Activated CD8-positive, alpha-beta memory T cell treated with anti-CD3 and anti-CD28 coated beads for 1 hour (primary cell): ENCODE results near the gene PKNOX2.
"Not testable (repeated sequence)": the region's sequence is repeated elsewhere in the genome, so short reads cannot be mapped to it uniquely, and the experiment has no call there.

Experiments used
- DNase-seq, 2 donors: peaks; one replicate each; pipeline ENCODE4 v3.0.0-alpha.2; 2020; ENCODE audit warnings: low read depth in 1 of 2; ENCODE audit errors: extremely low read depth in 1 of 2

The PKNOX2 gene

DNA sequence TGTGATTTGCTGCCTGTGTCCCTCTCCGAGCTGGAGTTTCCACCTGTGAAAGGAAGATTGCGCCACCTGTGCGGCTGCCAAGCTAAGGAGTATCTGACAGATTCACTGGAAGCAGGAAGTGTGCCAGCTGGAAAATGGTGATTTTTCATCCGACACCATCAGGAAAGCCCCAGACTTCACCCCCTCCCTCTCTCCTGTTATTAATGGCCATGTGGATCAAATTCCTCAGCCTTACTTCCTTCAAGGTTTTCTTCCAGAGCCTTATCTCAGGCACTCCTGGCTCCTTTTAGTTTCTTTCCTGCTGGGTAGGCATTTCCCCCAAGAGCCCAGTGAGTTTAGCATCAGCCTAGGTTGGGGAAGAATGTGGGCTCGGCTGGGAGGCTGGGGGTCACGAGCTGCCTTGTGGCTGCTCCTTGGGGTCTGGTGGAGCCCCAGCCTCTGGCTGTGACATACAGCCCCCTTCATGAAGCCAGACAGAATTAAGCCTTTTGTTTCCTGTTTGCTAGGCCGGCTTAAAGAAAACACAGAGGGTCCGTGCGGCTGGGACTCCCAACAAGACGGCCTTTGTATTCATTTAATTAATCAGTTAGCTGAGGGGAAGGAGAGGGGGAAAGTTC is 37.1 kb downstream of the PKNOX2 start:
- no peak for DNase-seq

DNA sequence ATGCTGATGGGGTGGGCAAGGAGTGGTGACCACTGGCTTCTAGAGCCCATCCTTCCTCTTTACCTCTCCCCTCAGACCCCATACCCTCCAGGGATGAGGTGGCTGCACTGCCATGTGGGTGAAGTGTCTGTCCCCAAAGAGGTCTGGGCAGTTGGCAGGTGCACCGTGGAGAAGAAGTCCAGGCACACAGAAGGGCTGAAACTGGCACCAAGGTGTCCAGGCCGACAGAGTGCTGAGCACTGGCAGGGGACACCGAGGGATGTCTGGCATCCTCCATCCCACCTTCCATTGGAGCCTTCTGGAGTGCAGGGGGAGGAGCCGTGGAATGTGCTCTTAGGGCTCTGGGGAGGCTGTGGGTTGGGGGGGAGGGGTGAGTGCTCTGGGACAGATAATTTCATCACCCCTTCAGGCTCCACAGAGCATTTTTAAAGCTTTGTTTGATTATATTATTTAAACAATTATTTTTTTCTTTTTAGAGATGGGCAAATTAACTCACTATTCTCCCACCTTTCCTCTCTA is 37.9 kb downstream of the PKNOX2 start:
- no peak for DNase-seq

DNA sequence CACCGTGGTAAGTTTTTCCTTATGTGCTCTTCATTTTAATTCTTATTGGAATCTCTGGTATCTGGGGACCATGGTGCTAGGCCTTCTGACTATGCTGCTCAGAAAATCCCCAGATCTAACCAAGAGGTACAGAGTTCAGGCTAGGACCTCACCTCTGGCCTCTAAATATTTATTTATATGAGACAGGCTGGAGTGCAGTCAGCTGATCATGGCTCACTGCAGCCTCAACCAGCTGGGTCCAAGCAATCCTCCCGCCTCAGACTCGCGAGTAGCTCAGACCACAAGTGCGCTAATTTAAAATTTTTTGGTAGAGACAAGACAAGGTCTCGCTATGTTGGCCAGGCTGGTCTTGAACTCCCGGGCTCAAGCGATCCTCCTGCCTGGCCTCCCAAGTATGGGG is 38.4 kb downstream of the PKNOX2 start:
- DNase-seq: no peak

DNA sequence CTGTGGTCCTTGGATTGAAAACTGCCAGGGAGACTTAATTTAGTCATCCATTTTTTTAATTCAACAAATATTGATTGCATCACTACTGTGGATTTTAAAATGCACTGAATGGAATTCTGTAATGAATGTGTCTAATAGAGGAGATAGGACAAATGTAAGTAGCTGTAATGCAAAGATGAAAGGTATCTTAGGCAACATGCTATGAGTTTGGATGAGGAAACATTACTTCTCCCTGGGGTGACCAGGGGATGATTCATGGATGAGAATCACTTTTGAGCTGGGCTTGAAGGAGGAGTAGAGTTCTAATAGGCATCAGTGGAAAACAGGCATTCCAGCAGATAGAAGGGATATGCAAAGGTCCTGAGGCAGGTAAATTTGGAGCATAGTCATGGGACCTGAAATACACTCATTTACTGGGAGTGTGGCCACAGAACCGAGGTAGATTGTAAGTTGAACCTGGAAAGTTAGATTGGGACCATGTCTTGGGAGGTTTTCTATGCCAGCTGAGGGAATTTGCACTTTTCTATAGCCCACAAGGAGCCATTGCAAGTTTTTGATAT is 43.4 kb downstream of the PKNOX2 start:
- DNase-seq: no peak

DNA sequence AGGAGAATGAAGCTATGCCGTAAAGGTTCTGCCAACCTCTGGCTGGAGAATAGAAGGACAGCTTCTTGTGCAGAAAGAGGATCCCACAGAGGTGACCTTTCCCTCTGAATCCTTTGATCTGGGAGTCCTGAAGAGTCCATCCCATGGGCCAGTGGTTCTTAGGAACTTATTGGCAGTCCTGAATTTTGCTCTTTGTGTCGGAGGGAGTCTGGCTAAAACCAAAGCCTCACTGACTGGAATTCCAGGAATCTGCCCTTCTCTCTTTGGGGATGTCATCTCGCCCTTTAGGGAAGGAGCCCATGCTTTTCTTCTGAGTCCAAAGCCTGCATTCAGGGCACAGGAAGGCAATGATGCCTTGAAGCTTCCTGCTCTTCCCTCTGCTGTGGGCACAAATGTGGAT is 45.5 kb downstream of the PKNOX2 start:
- no peak for DNase-seq

DNA sequence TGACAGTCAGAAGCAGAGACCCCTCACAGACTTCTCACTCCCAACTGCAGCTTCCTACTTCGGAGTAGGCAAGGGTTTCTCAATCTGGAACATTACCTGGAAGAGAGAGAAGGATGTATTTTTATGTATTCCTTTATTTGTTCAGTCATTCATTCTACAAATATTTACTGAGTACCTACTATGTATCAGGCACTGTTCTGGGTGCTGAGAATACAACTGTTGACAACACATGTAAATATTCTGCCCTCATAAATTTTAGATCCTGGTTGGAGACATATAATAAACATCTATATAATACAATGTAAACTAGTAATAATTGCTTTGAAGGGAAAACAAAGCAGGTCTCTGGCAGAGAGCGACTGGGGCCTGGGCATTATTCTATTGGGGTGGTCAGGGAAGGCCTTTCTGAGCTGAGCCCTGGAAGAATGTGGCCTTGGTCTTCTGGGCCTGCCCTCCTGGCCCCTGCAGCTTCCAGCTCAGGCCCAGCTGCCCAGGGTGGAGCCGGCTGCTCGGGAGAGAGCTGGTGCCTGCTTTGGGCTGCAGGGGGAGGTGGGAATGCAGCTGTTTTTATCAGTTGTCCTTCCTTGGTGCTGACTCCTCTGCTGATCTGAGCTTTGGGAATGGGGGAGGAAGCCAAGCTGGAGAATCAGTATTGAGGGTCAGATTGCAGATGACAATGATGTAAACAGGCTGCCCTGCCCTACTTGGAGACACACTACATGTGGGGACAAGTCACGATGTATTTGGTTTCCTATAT is 46.8 kb downstream of the PKNOX2 start:
- DNase-seq: no peak

DNA sequence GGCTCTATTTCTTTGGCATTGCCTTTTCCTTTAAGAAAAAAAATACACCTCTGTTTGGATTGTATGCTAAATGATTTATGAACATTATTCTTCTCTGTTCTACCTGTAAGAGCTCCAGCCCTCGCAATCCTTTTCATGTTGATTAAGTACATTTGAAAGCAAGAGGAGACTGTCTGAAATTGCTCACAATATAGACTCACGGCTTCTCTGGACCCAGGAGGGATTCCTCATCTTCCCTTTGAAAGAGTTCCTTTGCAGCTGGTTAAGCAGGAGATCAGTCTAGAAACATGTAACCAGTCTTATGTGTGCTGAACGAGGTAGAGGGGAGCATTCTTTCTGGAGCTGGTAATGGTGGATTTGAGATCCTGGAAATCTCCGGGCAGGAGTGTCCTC is 47.4 kb downstream of the PKNOX2 start:
- no peak for DNase-seq

DNA sequence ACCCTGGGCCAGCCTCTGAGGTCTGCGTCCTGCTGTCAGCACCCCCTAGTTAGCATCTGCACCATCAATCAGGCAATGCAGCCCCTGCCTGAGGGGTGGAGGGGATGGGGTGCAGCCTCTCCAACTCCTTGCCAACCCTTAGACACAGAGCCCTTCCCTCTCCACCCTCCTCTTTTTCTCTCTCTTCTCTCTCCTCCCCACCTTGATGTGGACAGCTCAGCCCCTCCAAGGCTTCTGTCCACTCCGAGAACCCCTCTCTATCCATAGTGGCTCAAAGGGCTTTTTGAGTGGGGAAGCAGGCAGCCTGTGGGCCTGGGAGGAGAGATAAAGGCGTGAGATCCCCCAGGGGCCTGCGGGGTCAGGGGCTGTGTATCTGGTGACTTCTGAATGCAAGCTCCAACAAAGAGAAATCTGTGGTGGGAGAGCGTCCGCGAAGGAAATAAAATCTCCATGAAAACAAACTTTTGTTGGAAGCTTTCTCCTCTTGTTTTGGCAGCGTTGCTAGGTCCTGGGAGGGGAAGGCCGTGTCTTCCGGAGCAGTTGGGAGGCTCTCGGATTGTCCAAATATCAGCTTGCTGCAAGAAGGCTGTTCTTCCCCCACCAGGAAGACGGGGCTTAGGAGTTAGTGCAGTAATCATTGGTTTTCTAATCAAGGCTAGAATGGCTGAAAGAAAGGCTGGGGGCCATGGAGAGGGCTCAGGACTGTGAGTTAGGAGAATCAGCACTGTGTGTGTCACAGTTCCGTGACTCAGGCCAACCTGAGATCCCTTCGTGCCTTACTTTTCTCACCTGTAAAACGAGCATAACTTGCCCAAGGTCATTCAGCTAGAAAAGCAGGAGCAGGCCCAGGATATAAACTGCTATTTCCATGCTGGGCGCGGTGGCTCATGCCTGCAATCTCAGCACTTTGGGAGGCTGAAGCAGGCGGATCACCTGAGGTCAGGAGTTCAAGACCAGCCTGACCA is 50.3 kb downstream of the PKNOX2 start:
- DNase-seq: no peak

DNA sequence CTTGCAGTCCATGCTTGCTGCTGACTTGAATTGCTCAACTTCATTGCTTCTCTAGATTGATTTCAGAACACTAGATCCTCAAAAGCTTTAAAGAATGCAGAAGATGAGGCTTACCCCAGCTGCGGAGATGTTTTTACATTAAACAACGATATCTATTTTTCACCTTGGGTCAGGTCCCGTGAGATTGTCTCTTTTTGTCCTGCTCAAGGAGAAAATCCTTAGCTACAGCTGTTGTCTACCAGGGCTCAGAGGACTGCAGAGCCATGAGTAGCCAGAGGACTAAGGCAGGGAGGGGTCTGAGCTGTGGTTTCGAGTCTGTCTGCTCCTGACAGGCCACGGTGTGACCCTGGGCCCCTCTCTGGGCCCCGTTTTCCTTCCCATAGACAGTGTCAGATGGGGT is 51.4 kb downstream of the PKNOX2 start:
- no peak for DNase-seq

DNA sequence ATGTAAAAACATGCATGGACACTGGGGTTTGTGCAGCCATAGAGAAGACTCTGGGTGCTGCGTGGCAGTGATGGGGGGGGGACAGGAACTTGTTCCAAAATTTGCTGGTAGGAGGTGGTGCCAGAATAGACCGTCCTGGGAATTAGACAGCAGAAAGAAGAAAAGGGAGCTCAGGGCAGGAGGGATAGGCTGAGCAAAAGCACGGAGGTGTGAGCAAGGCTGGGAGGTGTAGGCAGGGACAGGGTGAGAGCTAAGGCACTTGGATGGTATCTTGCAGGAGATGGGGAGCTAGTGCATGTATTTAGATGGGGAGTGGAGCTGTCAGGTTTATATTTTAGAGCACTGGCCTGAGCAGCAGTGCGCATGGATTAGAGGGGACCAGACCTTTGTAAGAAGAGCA is 53.8 kb downstream of the PKNOX2 start:
- DNase-seq: no peak

DNA sequence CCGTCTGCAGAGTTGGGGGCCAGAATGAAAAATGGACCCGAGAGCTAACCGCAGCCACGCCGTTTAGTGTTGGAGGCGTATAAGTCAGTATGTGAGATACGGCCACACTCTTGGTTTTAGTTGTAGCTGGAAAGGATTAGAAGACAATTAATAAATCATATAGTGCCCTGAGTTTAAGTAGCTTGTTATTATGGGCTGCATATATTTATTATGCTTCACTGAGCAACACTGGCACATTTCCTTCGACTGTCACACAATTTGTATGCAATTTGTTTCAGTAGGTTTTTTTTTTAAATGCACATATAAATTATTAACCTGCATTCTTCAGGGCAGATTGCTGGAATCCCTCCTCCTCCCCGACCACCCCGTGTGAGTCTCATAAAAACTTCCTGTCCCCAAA is 56.9 kb downstream of the PKNOX2 start:
- no peak for DNase-seq

DNA sequence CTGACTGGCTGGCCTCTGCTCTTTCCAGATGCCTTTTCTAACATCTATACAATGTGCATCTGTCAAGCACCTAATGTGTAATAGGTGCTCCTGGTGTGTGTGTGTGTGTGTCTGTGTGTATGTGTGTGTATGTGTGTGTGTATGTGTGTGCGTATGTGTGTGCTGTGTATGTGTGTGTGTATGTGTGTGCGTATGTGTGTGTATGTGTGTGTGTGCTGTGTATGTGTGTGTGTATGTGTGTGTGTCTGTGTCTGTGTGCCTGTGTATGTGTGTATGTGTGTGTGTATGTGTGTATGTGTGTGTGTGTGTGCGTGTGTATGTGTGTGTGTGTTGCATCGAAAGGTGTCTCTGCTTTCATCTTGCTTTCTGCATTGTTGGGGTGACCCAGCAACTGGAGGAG is 57.9 kb downstream of the PKNOX2 start:
- DNase-seq: no peak

DNA sequence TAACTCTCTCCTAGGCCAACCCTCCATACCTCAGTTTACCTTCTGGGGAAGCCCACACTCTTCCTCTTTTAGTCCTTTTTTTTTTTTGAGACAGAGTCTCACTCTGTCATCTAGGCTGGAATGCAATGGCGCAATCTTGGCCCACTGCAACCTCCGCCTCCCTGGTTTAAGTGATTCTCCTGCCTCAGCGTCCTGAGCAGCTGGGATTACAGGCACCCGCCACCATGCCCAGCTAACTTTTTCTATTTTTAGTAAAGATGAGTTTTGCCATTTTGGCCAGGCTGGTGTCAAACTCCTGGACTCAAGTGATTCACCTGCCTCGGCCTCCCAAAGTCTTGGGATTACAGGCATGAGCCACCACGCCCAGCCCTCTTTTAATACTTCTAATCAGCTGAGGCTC is 58.6 kb downstream of the PKNOX2 start:
- not testable (repeated sequence) for DNase-seq

DNA sequence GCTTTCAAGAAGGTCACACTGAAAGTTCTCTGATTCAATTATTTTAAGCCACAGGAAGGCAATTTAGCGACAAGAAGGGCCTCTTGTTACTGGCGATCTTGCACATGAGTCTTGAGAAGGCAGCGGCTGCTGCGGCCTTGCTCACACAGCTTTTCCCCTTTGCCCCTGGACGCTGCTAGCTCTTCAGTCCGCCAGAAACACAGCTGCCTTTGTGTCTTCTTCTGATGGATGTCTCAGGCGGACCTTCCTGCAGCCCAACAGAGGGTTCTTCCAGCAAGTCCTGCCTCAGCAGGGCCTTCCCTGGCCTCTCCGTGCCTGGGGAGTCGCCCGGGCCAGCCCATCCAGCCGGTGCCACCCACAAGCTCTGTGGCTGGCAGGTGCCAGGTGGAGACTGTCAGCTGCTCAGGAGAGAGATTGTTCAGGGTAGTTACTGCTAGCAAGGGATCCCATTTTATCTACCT is 59.4 kb downstream of the PKNOX2 start:
- DNase-seq: no peak

DNA sequence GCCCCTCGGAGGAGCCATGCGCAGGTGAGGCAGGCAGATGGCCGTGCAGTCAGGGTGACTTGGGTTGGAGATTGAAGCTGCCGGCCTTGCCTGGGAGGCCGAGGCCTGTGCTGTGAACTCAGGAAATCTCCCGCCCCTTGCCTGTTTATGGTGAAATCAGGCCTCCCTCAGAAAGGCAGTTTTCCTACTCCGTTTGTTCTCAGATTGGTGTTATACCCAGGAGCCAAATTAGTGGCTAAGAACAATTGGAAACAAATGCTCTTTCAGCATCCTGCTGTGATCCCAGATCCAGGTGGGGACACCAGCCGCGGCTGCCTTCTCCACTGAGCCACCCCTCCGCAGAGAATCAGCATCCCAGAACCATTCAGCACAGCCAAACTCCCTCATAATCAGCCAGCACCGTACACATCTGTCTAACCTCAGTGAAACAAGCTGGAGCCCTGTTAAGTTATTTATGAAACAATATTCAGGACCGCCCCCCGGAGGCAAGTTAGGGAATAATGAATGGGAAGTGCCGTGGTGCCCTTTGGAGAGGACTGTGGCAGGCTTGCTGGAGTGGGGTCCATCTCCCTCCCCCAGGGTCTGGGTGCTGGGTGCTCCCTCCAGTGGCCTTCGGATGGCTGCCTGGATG is 60.0 kb downstream of the PKNOX2 start:
- no peak for DNase-seq

DNA sequence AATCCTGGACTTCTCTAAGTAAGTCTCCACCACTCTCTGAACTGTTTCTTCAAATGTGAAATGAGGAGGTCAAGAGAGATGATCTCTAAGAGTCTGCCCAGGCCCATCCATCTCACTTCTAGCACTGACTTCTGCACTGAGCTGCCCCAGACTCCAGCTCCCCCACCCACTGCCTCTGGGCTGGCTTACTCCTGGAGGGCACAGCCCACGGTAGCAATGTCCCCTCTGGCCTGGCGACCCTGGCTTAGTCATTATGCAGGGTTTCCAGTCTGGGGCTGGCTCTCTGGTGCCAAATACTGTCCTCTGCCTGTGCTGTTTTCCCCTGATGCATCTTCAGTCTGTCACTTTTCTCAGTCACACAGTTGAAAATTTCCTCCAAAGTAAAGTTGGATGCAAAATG is 60.9 kb downstream of the PKNOX2 start:
- DNase-seq: no peak

DNA sequence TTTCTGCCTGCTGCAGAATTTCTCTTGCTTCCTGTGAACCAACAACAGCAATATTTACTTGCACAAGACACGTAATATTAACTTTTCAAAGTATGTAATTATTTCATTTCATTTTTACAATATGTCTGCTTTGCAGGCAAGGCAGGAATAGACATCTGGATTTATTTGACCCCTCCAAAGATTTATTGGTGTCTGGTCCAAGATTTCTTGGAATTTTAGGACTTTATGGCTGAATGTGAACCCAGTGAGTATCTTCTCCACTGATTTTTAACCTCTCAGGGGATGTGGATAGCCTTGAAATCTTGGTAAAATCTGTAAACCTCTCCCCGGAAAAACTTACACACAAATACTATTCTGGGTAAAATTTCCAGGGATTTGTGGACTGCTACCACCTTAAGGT is 61.5 kb downstream of the PKNOX2 start:
- no peak for DNase-seq

DNA sequence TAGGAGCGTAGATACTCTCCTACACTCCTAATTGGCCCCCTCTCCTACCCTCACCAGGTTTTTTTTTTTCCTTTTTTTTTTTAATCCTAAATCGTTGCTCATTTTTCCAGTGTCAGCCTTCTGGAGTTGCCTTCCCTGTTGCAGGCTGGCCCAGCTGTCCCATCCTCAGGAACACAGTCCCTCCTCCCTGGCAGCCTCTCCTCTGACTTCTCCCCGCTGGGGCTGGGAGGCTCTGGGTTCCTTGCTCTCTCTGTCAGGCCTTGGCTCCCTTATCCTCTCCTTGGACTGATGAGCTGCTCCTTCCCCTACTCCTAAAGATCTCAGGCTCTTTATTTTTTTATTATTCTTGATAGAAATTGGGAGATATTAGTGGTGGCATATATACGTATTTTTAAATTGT is 62.2 kb downstream of the PKNOX2 start:
- DNase-seq: no peak

DNA sequence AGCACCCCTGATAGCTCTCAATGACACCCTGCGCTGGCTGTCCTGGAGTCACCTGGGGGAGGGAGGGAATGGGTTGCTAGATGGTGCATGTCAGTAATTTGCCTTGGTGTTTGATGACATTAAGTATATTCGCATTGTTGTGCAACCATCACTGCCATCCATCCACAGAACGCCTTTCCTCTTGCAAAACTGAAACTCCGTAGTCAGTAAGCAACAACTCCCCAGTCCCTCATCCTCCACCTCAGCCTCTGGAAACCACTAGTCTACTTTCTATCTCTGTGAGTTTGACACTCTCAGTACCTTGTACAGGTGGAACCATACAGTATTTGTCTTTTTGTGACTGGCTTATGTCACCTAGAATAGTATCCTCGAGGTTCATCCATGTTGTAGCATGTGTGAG is 62.6 kb downstream of the PKNOX2 start:
- DNase-seq: no peak

DNA sequence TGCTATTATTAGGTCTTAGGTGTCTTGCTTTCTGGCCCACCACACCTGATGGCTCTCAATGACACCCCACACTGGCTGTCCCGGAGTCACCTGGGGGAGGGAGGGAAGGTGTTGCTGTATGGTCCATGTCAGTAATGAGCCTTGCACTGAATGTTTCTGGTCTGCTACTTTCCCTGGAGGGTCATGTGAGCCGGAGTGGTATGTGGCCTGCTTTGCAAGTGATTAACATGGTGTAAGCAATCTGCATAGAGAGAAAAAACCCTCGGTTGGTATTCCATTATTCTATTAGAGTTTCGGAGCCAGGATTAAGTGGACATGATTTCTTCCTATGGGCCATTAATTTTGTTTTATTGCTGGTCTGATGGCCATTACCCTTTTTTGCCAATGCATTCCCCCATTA is 63.9 kb downstream of the PKNOX2 start:
- DNase-seq: no peak

DNA sequence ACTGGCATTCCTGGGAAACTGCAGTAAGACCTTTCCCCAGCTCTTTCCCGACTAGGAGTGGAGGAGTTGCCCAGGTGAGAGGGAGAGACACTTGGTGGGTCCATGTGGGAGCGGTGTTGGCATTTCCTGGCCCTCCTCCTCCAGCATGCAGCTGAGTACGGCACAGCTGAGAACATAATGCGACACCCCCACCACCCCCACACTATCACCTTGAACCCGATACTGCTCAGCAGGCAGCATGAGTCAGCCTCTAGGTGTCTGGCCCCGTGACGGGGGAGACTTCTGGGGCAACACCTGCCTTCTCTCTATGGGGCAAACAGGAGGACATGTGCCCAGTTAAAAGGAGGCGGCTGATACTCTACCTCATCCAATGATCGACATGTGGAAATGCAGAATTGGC is 64.4 kb downstream of the PKNOX2 start:
- DNase-seq: no peak
